HG02798 (cell line): ENCODE measurements around the gene ZNF37A.
A peak's percentile ranks its signal among the peaks of the same experiment; 100 is the strongest.
"Not testable (repeated sequence)": the region's sequence is repeated elsewhere in the genome, so short reads cannot be mapped to it uniquely, and the experiment has no call there.

Experiments used
- ATAC-seq: cut with Tn5 transposase; IDR thresholded peaks from one replicate; pipeline ENCODE4 v1.9.1; 2021; ENCODE audit warnings: mild to moderate bottlenecking; ENCODE audit not compliant: unreplicated experiment, poor library complexity

The ZNF37A gene

GRCh38 chr10:38094158-38094926, at the start of gene ZNF37A:
Gene ZNF37A, plus strand, starts transcription at chr10:38094337. Its CDS starts 2,281 bp downstream, at chr10:38096618.
- ATAC-seq = peak; percentile 99

DNA sequence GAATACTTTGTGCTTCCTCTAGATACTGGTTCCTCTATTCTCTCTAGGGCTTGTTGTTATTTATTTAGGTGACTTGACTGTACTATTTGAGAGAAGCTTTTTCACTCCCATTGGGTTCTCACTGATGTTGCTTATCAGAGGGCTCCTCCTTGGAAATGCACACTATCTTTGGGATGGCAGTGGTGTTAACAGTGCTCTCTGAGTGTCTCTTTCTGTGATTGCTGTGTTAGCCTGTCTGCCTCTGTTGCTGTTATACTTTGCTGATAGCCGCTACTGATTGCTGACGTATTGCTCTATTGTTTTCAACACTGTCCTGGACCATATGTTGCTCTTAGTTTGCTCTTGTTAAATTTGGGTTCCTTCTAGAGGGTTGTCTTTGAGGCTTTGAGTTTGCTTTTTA, 49.0 kb upstream of the ZNF37A start:
- no peak for ATAC-seq

GRCh38 chr10:38047666-38048065, 46.5 kb upstream of the ZNF37A start:
- no peak for ATAC-seq

GRCh38 chr10:38050212-38050611, 43.9 kb upstream of the ZNF37A start:
- no peak for ATAC-seq

DNA sequence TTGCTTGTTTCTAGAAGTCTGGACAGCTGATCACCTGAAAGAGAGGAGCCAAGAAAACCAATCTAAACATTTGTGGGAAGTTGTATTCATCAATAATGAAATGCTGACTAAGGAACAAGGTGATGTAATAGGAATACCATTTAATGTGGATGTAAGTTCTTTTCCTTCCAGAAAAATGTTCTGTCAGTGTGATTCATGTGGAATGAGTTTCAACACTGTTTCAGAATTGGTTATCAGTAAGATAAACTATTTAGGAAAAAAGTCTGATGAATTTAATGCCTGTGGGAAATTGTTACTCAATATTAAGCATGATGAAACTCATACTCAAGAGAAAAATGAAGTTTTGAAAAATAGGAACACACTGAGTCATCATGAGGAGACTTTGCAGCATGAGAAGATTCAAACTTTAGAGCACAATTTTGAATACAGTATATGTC, 39.8 kb upstream of the ZNF37A start:
- ATAC-seq = no peak

- ATAC-seq = not testable (repeated sequence)
Observed at GRCh38 chr10:38055274-38055894, 38.8 kb upstream of the ZNF37A start.

DNA sequence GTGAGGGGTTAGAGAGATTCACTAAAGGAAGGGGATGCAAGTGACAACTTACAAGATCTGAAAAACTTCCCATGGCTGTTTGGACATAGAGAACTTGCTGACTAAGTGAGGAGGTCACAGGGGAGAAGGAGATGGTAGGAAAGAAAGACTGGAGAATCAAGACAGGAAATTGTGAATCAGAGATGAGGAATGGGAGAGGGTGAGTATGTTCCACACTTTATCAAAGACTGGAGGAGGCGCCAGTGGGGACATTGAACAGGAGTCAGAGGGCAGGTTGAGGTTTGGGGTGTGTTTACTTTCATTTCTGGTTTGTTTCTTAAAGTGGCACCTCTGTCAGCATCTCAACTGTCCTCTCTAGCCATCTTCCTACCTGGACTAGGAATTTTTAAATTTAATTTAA, 24.5 kb upstream of the ZNF37A start:
- ATAC-seq = not testable (repeated sequence)

- no peak for ATAC-seq
Observed at GRCh38 chr10:38070501-38070900, 23.6 kb upstream of the ZNF37A start.

- no peak for ATAC-seq
Observed at GRCh38 chr10:38072552-38072951, 21.6 kb upstream of the ZNF37A start.

DNA sequence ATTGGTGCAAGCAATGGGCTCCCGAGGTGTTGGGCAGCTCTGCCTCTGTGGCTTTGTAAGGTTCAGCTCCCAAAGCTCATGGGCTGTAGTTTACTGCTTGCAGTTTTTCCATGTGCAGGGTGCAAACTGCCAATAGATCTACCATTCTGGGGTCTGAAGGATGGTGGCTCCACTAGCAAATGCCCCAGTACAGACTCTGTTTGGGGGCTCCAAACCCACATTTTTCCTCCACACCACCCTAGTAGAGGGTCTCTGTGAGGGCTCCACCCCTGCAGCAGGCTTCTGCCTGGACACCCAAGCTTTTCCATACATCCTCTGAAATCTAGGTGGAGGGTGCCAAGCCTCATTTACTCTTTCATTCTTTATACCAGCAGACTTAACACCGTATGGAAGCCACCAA, 17.4 kb upstream of the ZNF37A start:
- ATAC-seq = no peak

DNA sequence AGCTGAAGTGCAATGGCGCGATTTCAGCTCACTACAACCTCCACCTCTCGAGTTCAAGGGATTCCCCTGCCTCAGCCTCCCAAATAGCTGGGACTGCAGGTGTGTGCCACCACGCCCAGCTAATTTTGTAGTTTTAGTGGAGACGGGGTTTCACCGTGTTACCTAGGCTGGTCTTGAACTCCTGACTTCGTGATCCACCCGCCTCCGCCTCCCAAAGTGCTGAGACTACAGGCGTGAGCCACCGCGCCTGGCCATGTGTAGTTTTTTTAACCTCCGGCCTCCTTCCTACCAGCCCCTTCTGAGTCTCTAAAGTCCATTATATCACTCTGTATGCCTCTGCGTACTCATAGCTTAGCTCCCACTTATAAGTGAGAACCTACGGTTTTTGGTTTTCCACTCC, 819 bp upstream of the ZNF37A start:
- ATAC-seq = not testable (repeated sequence)

DNA sequence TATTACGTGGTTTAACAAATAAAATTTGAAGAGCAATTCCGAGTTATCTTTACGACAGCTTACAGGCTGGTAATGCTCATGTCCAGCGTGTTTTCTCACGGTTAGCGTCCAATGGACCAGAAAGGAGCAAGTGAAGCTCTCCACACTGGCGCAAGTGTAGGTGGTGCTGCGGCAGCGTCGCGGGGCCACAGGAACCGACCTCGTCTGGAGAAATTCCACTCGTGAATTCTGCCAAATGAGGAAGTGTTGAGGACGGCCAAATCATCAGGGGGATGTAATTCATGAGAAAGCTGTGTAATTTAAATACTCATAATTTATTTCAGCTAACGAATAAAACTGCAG, 350 bp upstream of the ZNF37A start:
- ATAC-seq = peak; percentile 25

GRCh38 chr10:38094927-38095574, 914 bp downstream of the ZNF37A start:
- no peak for ATAC-seq

DNA sequence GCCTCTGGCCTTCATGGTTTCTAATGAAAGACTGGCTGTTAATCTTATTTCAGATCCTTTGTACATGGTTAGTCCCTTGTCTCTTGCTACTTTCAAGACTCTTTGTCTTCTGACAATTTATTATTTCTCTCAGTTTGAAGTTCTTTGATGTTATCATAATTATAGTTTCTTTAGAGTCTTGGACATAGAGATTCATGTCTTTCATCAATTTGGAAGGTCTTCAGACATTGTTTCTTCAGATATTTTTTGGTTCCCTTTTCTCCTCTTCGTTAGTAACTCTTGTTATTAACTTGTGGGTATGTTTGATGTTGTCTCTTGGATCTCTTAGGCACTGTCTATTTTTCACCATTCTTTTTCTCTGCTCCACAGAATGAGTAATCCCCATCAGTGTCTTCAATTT, 8.7 kb downstream of the ZNF37A start:
- ATAC-seq = no peak

GRCh38 chr10:38103756-38104155, 9.6 kb downstream of the ZNF37A start:
- no peak for ATAC-seq

DNA sequence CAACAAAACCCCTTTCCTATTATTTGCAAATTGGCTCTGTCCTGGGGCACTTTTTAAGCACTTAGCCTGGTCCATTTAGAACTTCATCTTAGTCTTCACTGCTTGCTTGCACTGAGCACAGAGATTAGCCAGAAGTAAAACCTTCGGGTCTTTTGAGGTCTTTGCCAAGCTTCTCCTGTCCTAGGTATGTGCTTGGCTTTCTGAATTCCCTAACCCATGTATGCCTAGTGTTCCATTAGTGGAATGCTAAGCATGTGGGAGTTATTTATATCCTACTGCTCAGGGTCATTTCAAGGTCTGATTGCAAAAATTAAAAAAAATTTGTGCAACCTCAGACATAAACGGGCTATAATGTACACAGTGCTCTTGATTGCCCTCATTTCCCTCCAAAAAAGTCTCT, 18.0 kb downstream of the ZNF37A start:
- ATAC-seq = no peak

DNA sequence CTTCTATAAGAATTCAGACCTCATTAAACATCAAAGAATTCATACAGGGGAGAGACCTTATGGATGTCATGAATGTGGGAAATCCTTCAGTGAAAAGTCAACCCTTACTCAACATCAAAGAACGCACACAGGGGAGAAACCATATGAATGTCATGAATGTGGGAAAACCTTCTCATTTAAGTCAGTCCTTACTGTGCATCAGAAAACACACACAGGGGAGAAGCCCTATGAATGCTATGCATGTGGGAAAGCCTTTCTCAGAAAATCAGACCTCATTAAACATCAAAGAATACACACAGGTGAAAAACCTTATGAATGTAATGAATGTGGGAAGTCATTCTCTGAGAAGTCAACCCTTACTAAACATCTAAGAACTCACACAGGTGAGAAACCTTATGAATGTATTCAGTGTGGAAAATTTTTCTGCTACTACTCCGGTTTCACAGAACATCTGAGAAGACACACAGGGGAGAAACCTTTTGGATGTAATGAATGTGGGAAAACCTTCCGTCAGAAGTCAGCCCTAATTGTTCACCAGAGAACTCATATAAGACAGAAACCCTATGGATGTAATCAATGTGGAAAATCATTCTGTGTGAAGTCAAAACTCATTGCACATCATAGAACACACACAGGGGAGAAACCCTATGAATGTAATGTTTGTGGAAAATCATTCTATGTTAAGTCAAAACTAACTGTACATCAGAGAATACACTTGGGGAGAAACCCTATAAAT, 24.1 kb downstream of the ZNF37A start:
- ATAC-seq = no peak

- ATAC-seq = no peak
Observed at GRCh38 chr10:38119038-38119437, 24.9 kb downstream of the ZNF37A start.

DNA sequence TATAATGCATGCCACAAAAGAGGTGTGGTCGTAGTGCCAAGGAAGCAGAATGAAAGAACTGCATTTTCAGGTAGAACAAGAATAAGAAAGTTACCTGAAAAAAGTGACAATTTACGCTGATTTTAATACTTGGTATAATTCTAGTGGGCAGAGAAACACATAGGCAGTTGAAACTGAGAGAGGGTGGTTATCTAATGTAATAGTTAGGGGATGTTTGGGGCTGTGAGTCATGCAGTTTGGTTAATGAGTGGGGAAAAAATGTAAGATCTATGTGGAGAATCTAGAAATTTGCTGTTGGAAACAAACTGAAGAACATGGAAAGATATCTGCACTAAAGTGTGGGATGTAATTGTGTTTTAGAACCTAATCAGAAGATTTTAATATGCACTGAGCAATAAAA, 33.7 kb downstream of the ZNF37A start:
- no peak for ATAC-seq

DNA sequence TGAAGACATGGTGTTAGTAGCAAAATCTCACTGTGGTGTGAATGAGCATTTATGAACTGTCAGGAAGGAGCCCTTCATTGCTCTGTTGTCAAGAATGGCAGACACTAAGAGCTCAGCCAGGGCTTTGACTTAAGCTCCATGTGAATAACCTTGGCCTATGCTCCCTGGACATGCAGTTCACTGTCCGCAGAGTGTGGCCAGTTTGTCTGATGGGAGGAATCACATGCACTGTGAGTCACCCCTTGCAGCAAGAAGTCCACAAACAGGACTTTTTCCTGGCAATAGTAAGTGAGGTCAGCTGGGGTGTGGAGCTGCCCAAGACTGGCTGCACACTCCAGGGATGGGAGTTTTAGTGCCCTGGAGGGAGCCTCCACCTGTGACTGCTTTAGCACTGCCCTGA, 49.5 kb downstream of the ZNF37A start:
- ATAC-seq = no peak
